Measurements from ENCODE around the gene POLR3A.

DNA sequence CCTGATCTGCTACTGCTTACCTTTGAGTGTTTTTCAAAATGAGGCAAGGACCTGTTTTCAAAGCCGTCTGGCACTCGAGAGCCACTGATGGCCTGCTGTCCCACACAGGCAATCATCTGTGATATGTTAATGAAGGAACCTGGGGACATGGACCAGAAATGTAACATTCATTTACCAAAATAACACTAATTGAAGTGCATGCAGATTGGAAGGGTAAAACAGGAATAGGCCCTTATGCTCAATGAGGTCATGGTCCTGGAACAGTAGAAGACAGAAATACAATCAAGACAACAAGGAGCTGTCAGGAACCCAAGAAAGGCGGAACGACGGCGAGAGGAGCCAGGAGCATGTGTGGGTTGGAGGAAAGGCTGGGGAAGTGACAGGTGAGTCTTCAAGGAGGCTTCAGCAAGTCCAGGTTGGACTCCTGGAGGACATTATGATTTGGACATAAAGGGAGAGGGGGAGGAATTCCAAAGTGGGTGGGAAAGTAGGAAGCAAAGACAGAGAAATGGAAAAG lies 28.3 kb downstream of the POLR3A start:
- TF ChIP-seq, protein P1, sequence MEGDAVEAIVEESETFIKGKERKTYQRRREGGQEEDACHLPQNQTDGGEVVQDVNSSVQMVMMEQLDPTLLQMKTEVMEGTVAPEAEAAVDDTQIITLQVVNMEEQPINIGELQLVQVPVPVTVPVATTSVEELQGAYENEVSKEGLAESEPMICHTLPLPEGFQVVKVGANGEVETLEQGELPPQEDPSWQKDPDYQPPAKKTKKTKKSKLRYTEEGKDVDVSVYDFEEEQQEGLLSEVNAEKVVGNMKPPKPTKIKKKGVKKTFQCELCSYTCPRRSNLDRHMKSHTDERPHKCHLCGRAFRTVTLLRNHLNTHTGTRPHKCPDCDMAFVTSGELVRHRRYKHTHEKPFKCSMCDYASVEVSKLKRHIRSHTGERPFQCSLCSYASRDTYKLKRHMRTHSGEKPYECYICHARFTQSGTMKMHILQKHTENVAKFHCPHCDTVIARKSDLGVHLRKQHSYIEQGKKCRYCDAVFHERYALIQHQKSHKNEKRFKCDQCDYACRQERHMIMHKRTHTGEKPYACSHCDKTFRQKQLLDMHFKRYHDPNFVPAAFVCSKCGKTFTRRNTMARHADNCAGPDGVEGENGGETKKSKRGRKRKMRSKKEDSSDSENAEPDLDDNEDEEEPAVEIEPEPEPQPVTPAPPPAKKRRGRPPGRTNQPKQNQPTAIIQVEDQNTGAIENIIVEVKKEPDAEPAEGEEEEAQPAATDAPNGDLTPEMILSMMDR (IDR thresholded peaks at IDR 0.05): no peak
- TF ChIP-seq POLR2A (IDR thresholded peaks at IDR 0.05) (no peak), EP300 (IDR thresholded peaks at IDR 0.05) (no peak)
